ENCODE data around the gene STXBP5.

DNA sequence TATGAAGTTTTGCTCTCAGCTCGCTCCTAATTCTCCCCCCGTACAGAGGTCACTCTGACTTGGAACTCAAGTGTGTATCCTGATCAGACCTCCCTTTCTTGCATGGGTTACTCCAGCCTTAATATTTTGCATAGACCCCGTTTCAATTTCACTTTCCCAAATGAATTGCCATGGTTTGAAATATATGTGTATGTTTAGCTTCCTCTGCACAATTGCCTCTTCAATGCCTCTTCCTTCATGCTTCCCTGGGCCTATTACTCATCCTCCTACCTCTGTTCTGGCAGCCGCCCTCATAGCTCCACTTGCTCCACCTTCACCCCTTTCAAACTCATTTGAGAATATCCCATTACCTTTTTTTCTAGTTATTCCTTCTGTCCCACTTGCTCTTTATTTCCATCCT is 214.3 kb downstream of the STXBP5 start:
- TF ChIP-seq, protein P1, sequence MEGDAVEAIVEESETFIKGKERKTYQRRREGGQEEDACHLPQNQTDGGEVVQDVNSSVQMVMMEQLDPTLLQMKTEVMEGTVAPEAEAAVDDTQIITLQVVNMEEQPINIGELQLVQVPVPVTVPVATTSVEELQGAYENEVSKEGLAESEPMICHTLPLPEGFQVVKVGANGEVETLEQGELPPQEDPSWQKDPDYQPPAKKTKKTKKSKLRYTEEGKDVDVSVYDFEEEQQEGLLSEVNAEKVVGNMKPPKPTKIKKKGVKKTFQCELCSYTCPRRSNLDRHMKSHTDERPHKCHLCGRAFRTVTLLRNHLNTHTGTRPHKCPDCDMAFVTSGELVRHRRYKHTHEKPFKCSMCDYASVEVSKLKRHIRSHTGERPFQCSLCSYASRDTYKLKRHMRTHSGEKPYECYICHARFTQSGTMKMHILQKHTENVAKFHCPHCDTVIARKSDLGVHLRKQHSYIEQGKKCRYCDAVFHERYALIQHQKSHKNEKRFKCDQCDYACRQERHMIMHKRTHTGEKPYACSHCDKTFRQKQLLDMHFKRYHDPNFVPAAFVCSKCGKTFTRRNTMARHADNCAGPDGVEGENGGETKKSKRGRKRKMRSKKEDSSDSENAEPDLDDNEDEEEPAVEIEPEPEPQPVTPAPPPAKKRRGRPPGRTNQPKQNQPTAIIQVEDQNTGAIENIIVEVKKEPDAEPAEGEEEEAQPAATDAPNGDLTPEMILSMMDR (IDR thresholded peaks at IDR 0.05) = no peak
- TF ChIP-seq EP300 (IDR thresholded peaks at IDR 0.05) = no peak

Measured in esophagus muscularis mucosa (tissue), 3 donors.